GM21360 (cell line): ENCODE results near the gene MT1M.
"Not testable (repeated sequence)": the region's sequence is repeated elsewhere in the genome, so short reads cannot be mapped to it uniquely, and the experiment has no call there.

Source experiments
- ATAC-seq: cut with Tn5 transposase; IDR thresholded peaks from one replicate; pipeline ENCODE4 v1.9.1; 2021; ENCODE audit warnings: mild to moderate bottlenecking, moderate library complexity; ENCODE audit not compliant: unreplicated experiment

Gene MT1M

GRCh38 chr16:56608043-56608875, 24.2 kb upstream of the MT1M start, which contains the start of gene MT2A:
MT2A (plus strand) TSS chr16:56608584; CDS start chr16:56608656, 72 bp downstream.
- ATAC-seq, result peak; percentile 77

- ATAC-seq, result no peak
Observed at GRCh38 chr16:56608876-56609462, 23.5 kb upstream of the MT1M start.

GRCh38 chr16:56609463-56609921, 23.0 kb upstream of the MT1M start:
- ATAC-seq, result peak; percentile 41

GRCh38 chr16:56610017-56610608, 22.3 kb upstream of the MT1M start:
- ATAC-seq, result no peak

GRCh38 chr16:56610609-56611111, 21.8 kb upstream of the MT1M start:
- ATAC-seq, result no peak

- no peak for ATAC-seq
Observed at GRCh38 chr16:56611281-56611833, 21.1 kb upstream of the MT1M start.

- ATAC-seq, result no peak
Observed at GRCh38 chr16:56613706-56614105, 18.8 kb upstream of the MT1M start.

- no peak for ATAC-seq
Observed at GRCh38 chr16:56614549-56614991, 17.9 kb upstream of the MT1M start.

GRCh38 chr16:56615353-56615752, 17.1 kb upstream of the MT1M start:
- no peak for ATAC-seq

GRCh38 chr16:56616608-56617211, 15.7 kb upstream of the MT1M start:
- no peak for ATAC-seq

GRCh38 chr16:56617212-56618085, 15.0 kb upstream of the MT1M start:
- no peak for ATAC-seq

- ATAC-seq, result no peak
Observed at GRCh38 chr16:56618138-56618537, 14.3 kb upstream of the MT1M start.

GRCh38 chr16:56620339-56620897, 12.0 kb upstream of the MT1M start:
- ATAC-seq, result no peak

GRCh38 chr16:56621665-56622445, 10.6 kb upstream of the MT1M start:
- ATAC-seq, result not testable (repeated sequence)

- not testable (repeated sequence) for ATAC-seq
Observed at GRCh38 chr16:56623184-56623583, 9.3 kb upstream of the MT1M start.

- ATAC-seq, result no peak
Observed at GRCh38 chr16:56623637-56624036, 8.8 kb upstream of the MT1M start.

- no peak for ATAC-seq
Observed at GRCh38 chr16:56625140-56625942, 7.1 kb upstream of the MT1M start, which contains the start of gene MT1E. MT1E (plus strand) TSS chr16:56625781; CDS start chr16:56625852, 71 bp downstream.
